Stimulated activated CD8-positive, alpha-beta memory T cell treated with anti-CD3 and anti-CD28 coated beads, Interleukin-4, amount 100 ng/mL, for 48 hours (primary cell): ENCODE data around the gene LRRN2.

Source experiments
- DNase-seq: peaks from one replicate; pipeline ENCODE4 v3.0.0-alpha.2; 2020

The LRRN2 gene

DNA sequence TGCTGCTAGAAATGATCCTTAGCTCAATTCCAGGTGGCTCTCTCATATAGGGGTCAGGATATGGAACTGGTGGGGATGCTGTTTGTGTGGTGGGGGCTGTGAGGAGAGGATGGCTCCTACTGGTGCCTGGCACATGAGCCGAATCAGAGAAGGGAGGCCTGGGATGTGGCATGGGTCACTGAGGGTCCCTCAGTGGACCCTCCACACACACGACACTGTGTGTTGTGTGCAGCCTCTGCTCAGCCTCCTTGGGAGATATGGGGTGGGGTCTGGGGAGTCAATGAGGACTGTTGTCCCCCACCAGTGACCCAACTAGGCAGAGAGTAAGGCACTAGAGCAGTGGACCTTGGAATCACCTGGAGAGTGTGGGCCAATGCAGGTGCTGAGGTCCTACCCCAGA, 3.2 kb upstream of the LRRN2 start:
- no peak for DNase-seq

DNA sequence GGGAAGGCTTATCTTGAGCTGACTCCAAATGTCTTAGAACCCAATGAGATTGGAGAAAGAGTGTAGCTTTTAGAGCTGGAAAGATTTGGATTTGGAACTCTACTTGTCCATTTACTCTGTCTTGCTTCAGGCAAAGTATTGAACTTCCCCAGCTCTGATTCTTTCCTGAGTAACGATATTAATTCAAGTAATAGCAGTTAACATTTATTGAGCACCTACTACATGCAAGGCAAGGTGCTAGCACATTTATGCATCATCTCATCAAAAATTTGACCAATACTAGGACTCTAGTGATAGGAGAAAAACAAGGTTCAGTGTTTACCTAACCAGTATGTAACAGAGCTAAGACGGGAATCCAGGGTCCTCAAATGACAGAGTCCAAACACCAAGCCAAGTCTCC, 2.5 kb upstream of the LRRN2 start:
- no peak for DNase-seq

DNA sequence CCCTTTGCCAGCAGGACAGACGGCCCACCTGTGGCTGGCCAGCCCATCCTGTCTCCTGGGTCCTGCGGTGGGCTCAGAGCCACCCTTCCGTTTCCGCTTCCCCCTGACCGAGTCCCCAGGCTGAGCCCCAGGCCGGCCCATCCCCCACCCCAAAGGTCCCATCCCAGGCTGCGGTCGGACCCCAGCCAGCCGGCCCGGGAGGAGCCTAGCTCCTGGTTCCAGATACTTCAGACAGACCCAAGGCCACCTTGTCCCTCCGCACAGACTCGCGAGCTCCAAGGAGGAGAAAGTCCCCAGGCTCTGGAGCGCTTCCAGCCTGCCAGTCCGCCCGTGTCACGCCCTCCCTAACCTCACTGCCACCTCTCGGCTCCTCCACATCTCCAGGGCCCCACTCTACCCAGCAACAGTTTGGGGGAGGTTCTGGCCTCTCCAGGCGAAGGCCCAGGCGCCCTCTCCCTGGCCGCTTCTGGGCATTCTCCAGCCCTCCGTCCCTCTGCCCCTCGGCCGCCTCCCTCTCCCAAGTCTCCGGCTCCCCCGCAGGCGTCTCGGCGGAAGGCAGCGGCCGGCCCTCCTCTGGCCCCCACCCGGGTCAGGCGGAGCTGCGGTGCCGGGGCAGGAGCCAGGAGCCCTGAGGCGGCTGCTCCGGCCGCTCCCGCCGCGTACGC, 835 bp downstream of the LRRN2 start:
- no peak for DNase-seq

DNA sequence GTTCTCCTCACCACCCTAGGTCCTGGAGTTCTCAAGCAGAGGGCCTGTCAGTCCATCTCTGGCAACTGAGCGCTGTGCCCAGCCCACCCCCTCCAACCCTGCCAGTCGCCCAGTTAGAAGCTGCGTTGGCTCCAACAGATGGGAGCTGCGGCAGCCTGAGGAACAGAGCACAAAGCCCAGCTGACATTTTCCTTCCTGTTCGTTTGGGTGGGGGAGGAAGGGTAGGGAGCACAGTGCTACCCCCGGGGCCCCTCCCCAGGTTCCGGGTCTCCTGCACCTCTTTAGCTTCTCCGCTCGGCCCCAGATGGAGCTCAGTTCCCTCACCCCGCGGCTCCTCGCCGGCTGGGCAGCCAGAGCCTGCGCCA, 1.4 kb downstream of the LRRN2 start:
- no peak for DNase-seq

DNA sequence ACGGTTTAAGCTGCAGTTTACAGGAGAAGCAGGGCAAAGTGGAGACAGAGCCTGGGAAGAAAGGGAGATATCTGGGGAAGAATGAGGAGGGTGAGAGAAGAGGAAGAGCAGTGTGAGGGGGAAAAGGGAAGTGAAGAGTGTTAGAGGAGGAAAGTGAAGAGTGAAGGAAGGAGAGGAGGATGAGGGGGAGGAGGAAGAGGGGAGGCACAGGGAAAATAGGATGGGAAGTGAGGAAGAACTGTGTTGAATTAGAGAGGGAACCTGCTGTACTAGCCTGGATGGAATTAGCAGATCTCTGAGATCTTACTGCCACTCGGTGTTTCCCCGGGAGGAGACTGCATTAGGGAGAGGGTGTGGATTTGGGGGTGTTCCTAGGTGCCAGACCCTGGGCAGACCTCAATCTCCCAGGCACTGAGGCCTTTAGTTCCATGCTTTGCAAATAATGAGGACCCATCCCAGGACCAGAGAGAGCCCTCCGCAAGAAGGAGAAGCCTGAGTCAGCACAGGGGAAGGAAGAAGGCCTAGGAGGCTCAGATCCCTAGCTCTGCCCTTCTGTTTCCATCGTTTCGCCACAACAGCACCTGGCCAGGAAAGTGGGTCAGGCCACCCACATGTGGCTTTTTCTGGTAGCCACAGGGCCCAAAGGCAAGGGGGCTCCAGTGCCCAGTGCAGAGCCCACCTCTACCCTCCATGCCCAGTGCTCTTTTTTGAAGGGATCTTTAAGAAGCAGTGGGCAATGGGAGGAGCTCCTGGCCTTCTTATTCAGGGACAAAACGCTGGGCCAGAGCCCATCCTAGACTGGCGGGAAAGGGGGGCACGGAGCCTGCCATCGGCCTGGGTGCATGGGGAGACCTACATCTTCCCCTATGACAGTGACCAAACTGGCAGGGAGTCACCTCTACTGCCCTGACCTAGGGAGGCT, 2.0 kb downstream of the LRRN2 start:
- DNase-seq, result no peak

DNA sequence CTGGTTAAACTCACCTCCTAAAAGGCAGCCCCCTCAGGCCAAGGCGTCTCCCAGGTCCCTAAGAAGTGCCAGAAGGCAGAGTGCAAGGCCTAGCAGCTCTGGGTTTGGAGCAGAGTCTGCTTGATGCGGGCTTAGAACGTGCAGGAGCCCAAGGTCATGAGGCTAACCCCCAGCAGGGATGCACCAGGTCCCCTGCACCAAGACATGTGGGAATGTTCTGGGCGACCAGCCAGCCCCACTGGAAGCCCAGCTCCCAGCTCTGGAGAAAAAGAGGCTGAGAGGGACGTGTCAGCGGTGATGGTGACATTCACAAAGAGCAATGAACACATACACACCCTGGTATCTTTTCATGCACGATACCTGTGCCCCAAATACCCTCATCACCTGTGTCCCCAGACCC, 5.1 kb downstream of the LRRN2 start:
- DNase-seq, result no peak

DNA sequence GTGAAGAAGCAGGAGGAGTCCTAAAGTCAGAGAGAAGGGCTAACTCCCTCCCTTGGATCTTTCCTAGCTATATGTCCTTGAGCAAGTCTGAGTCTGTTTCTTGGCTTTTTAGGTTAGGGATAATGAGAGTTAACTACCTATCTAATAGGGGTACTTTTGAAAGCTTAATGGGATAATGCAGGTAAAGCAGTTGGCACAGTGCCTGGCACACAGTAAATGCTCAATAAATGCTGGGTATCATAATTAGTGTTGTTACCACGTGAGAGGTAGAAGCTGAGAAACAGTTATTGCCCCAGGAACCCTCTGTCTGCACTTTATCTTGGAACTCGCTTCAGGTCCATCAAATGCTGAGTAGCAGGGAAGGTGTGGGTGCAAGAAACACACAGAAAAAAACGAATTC, 5.5 kb downstream of the LRRN2 start:
- DNase-seq, result no peak

DNA sequence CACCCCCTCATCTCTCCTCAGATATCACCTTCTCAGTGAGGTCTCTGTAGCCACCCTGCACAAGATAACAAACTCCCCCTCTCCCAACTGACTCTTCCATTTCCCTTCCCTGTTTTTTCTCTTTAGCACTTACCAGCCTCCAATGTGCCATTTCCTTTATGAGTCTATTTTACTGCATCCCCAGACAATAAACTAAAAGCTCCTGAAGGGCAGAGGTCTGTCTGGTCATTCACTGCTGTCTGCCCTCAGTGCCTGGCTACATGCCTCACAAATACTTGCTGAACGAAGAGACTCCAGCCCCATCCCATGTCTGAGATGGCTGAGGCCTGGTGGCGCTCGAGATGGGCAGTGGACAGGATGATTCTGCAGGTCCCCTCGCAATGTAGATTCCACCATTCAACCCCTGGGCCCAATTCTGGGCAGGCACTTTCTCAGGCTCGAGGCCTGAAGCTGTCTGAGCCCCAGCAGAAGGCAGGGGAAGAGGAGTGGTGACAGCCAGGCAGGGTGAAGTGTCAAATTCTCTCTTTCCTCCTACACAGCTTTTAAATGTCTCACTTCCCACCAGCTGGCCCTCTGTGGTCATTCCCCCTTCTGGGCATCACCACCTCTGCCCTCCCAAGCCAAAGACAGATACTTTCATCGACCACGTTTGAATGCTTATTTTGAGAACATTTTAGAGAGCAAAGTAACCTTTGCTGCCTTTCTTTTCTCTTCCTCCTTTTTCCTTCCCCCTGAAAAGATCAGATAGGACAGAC, 6.6 kb downstream of the LRRN2 start:
- DNase-seq, result no peak

DNA sequence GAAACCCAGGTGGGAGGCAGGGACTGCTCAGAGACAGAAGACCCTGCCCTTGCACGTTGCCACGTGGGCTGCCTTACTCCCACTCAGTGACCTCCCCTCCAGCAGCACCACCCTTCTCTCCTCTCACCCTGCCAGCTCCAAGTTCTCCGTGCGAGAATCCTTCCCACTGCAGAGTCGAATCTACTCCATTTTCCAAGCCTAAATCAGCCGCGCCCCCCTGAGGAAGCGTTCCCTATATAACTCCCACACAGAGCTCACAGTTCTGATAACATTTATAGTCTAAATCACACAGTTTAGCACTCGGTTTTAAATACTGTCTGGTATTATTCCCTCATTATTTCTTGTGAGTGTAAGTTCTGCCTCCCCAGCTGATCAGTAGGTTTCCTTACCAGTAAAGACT, 7.7 kb downstream of the LRRN2 start:
- no peak for DNase-seq

DNA sequence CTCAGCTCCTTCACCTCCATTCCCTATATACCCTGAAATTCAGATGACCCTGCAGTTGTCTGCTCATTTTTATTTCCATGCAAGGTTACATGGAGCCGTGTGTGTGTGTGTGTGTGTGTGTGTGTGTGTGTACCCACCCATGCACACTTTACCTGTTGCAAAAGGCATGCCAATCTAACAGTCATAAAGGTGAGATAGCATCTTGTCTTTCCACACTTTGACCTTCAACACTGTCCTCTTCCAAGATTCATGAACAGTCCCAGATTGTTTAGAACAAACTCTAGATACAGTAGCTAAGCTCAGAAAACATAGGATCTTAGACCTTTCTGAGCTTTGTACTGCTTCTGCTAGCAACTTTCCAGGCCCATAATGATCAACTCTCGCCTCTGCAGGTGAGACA, 9.5 kb downstream of the LRRN2 start:
- DNase-seq, result no peak

DNA sequence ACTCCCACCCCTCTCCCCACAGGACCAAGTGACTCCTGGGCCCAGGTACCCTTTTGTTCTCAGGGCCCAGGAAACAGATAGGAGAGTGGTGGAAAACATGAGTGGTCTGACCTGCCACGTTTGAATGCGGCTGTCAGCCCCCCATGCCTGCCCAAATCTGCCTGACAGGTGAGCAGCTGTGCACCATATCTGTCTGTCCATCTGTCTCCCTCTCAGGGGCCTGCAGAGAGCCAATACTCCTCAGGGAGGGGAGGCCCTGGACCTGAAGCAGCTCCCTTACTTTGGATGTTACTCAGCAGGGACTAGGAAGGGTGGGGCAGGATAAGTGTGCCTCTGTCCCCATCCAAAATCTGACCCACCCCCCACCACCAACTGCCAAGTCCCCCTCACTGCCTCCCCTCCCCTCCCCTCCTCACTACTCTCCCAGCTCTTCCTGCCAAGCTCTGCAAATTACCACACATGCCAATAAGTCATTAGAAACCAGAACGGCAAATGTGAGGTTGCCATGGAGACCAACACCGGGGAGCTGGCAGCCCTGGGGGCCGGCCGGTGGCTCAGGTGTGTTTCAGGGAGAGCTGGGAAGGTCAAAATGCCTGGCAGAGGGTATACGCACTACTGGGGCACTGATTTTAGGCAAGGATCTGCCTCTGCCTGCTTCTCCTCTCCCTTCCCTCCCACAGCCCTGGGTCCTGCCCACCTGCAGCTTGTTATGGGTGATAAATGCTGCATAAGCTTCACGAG, 11.5 kb downstream of the LRRN2 start:
- DNase-seq, result no peak

DNA sequence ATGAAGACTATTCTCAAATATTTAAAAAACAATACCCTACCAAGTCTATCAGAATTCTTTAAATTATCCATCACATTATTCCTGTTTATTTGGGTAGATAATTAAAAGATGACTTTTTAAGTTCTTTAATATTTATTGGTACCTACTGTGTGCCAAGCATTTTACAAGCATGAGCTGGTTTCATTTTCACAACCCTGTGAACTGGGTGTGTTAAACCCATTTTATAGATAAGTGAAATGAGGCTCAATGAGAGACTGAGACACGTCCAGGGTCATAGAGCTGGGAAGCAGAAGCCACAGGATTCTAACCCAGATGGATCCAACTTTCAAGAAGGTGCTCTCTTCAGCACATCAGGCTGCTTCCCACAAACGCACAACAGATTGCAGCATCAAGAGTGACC, 12.3 kb downstream of the LRRN2 start:
- no peak for DNase-seq

DNA sequence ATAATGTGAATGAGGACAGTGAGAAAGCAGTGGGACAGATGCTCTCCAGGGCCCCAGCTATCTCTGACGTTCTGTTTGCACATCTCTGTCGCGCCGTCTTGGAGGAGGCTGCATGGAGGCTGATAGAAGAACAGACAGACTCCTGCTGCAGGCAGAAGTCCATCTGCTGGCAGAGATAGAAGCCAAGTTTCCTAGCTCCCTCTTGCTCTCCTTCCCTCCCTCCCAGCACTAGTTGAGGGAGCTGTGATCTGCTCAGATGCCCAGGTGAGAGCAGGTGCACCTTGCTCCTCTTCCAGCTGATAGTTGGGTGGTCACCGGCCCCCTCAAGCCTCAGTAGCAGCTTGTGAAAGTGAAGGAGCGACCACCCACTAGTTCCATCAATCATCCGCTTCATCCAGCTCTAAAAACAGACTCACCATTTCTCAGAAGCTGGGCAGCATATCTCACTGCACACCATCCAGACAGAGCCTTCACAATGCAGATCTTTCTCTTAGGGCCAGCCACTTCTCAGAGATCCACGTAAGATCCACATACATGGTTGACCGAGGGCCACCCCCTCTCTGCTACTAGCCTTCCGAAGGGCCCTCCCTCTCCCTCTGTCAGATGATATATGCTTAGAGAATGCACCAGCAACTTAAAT, 12.9 kb downstream of the LRRN2 start:
- DNase-seq, result no peak

DNA sequence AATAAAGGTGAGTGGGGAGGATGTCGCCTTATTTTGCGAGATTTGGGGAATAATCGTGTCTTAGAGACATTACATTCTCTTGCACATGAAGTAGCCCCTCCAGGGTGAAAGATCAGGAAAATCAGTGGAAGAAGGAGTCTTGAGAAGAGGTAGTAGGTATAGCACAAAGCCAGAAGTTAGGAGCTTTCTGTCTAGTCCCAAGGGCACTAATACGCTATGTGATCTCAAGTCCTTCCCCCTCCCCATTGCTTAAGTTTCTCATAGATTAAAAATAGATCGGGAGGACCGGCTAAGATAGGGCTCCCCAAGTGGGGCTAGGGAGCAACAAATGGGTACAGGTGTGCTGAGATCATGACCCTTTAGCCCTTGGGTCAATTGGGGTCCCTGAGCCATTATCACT, 13.5 kb downstream of the LRRN2 start:
- DNase-seq, result no peak

DNA sequence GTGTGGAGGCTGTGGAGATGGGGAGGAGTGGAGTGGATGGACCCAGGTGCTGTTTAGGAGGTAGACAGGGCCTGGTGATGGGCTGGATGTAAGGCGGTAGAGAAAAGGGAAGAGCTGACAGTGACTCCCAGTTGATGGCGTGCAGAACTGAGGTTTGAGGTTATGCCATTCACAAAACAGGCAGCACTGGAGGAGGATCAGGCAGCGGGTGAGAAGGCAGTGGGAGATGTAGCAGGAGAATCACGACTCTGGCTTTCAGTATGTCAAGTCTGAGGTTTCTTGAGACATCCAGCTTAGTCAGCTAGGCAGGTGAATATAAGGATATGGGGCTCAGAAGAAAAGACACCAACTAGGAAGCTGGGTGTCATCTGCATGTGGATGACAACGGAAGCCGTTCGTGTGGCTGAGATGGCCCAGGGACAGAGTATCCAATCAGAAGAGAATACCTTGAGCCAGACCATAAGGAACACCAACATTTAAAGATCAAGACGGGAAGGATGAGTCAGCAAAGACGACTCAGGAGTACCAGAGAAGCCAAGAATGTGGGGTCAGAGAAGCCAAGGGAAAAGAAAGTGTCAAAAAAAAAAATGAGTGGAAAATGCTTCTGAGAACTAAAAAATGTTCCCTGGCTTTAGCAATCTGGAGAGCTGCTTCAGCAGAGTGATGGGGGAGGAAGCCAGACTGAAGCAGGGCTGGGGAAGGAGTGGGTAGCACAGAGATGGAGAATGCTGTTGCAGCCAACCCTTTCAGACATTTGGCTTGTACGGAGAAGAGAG, 15.2 kb downstream of the LRRN2 start:
- DNase-seq, result no peak

DNA sequence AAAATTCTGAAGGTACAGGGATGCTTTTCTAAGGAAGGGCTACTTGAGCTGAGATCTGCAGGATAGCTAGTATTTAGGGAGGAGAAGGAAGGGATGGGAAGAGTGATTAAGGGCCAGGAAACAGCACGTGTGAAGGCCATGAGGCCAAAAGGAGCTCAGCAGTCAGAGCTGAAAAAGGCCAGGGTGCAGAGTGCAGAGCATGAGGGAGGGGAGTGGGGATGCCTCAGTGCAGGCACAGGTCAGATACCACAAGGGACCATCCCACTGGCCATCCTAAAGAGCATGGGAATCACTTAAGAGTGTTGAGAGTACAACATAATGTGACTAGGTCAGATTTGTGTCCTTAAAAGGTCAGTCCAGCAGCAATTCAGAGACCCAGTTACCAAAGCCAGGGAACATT, 16.0 kb downstream of the LRRN2 start:
- DNase-seq, result no peak

DNA sequence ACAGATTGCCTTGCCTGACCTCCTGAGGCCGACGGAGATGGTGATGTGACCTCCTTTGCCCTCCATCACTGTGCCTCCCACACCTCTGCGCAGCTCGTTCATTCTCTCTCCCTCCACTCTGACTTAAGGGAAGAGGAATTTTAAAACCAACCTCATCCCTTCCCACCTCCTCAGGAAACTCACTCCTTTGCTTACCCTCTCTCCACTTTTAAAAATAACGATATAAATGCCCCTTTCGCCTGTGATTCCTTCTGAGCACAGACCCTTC, 21.2 kb downstream of the LRRN2 start:
- no peak for DNase-seq

DNA sequence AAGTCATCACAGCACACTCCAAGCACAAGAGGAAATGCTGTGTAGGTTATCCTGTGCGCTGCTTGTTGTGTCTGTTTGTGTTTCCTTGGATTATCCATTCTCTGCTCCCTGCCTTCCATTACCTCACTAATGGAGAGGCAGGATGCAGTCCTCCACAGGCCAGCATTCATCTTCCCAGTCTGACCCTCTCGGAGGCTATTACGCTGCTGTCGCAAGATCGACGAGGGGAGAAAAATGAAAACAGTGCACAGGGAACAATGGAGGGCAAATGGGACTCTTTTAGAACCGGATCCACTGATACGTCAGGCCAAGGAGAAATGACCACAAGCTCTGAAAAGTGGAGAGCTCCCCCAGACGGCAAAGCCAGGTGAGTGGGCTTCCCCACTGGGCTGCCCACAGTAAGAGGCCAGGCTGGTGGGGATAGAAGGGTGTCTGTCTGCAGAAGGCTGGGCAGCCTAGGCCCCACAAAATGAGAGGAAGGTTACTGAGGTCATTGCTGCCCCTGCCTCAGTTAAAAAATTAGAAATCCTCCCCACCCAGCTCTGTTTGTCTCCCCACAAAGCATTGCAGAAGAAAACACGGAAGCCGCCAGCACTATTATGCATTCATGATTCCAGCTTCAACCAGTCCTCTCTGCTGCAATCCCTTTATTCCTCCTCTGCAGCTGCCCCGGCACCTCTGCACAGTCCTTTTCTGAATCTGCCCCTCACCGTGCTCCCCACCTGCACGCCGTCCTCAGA, 21.7 kb downstream of the LRRN2 start:
- DNase-seq, result no peak

DNA sequence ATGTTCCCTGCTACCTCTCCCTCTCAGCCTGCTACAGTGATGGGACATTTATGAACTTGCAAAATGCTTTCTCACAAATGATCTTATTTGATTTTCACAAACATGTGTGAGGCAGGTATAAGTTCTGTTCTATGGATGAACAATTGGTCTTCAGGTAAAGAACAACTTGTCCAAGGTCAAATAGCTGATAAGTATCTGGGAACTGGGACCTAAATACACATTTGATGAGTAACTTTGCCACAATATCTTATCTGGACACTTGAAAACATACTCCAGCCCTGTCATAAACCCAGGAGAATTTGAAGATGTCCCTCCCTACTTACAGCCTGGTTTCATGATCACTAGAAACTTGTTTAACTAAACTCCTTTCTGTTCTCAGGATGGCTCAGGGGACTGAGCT, 23.0 kb downstream of the LRRN2 start:
- DNase-seq, result no peak

DNA sequence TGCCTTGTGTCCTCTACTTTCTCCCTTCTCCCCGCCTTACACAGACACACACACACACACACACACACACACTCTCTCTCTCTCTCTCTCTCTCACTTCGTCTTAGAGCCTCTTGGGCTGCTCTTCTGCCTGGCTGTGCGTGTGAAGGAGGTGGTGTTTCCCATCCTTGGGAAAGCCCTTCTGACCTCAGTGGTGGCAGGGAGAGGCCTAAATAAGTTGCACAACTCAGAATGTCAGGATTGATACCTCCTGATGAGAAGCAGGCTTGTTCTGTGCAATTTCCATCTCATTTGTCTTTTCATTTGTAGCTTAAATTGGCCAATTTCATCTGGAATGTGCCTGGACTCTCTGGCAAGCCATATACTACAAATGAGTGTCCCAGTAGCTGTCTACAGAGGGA, 25.0 kb downstream of the LRRN2 start:
- DNase-seq, result no peak

DNA sequence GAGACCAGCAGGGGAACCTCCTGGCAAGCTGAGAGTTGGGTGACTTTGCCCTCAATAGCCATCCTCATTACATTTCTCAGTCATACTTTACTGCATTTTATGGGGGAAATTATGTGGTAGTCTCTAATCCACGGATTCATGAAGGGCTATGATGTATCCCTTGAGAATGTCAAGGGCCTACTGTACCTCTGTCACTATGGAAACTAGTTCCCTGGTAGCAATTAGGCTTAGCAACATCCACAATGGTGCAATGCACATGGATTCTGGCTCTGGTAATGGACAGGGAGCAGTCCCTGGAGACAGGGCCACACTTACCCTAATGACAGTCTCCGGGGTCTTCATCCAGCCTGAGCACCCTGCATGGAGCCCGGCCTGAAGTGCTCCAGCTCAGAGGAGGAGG, 26.5 kb downstream of the LRRN2 start:
- no peak for DNase-seq
